Stimulated activated CD4-positive, alpha-beta T cell treated with anti-CD3 and anti-CD28 coated beads, Interleukin-1b, Interleukin-23, amount 100 ng/mL, for 1 hour (primary cell): ENCODE measurements around the gene MUS81.

ENCODE experiments used
- DNase-seq, 2 donors: peaks; one replicate each; pipeline ENCODE4 v3.0.0-alpha.2; 2020; ENCODE audit warnings: low read depth in 2 of 2

The MUS81 gene

DNA sequence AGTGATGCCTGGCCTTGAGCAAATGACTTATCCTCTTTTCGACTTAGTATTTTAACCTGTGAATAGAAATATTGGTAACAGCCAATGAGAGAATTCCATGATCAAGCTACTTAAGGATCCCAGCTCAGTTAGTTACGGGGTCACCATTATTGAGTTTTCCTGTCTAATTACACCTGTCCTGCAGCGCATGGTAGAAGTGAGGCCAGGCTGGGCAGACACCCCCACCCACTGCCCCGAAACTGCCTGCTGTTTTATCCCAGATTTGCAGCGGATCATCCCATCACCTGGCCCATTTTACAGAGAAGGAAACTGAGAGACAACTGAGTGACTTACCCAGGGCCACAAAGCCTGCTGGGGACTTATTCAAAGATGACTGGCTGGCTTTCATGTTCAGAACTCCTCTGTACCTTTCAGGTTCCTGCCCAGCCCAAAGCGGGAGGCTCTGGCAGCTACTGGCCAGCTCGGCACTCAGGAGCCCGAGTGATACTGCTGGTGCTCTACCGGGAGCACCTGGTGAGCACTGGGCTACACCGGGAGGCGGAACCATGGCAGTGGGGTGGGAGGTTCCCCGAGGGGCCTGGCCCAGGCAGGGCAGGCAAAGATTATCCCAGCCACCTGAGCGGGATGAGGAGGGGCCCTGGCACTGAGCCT is 1.4 kb downstream of the MUS81 start:
- DNase-seq = no peak

DNA sequence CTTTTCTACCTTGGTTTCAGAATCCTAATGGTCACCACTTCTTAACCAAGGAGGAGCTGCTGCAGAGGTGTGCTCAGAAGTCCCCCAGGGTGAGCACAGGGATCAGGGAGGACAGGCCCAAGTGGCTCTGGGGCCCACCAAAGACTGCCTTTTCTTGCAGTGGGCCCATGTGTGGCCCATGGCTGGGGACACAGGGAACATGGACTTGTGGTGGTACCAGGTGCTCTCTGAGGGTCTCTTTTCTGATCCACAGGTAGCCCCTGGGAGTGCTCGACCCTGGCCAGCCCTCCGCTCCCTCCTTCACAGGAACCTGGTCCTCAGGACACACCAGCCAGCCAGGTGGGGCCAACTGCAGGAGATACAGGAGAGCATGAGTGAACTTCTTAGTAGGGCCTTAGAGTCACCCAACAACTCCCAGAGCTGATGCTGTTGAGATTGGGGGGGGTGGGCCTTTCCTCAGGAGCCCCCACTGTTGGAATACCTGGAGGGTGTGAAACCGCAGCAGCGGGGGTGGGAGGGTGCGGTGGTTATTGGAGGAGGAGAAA is 2.0 kb downstream of the MUS81 start:
- DNase-seq = no peak

DNA sequence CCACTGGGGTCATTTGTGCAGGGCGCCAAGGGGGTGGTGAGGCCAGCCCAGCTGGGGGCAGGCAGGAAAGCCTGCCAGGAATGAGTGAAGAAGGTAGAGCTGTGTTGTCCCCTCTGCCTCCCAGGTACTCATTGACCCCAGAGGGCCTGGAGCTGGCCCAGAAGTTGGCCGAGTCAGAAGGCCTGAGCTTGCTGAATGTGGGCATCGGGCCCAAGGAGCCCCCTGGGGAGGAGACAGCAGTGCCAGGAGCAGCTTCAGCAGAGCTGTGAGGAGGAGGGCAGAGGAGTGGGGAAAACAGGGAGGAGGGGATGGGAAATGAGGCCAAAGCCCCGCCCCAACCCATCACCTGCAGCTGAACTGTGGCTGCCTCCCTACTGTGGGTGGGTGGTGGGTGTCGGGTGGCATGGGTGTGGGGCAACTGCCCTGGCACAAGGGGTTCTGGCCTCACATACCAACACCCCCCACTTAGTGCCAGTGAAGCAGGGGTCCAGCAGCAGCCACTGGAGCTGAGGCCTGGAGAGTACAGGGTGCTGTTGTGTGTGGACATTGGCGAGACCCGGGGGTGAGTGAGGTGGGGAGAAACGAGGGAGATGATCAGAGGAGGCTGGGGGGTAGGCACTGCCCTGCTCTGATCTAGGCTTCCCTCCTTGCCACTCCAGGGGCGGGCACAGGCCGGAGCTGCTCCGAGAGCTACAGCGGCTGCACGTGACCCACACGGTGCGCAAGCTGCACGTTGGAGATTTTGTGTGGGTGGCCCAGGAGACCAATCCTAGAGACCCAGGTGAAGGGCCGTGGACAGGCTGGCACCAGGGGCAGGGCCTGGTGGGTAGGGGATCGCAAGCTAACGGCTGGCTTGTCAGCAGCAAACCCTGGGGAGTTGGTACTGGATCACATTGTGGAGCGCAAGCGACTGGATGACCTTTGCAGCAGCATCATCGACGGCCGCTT is 3.0 kb downstream of the MUS81 start:
- no peak for DNase-seq

DNA sequence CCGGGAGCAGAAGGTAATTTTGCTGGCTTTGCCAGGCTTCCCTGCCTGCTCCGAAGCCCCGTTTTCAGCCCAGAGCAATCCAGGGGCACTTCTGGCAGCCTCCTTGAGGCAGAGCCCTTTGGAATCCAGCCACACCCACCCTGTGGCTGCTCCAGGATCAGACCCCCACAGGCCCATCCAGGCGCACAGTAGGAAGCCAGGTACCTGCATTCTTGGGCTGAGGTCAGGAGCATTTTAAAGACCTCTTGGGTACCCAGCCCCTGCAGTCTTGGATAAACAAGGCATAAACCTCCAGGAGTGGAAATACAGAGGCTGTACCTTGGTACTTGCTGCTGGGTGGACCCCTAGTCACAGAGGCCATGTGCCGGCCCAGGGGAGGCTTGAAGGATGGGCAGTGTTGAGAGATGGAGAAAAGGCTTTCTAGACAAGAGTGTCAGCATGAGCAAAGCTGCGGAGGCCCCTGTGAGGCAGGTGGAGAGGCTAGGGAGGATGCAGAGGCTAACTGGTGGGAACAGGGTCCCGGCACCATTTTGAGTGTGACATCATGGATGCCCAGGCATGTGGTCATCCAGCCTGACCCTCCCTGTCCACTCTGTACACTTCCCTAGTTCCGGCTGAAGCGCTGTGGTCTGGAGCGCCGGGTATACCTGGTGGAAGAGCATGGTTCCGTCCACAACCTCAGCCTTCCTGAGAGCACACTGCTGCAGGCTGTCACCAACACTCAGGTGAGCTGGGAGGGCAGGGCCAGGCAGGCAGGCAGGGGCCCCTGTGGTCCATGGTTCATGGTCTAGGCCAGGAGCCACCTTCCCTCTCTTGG is 3.9 kb downstream of the MUS81 start:
- DNase-seq = no peak

DNA sequence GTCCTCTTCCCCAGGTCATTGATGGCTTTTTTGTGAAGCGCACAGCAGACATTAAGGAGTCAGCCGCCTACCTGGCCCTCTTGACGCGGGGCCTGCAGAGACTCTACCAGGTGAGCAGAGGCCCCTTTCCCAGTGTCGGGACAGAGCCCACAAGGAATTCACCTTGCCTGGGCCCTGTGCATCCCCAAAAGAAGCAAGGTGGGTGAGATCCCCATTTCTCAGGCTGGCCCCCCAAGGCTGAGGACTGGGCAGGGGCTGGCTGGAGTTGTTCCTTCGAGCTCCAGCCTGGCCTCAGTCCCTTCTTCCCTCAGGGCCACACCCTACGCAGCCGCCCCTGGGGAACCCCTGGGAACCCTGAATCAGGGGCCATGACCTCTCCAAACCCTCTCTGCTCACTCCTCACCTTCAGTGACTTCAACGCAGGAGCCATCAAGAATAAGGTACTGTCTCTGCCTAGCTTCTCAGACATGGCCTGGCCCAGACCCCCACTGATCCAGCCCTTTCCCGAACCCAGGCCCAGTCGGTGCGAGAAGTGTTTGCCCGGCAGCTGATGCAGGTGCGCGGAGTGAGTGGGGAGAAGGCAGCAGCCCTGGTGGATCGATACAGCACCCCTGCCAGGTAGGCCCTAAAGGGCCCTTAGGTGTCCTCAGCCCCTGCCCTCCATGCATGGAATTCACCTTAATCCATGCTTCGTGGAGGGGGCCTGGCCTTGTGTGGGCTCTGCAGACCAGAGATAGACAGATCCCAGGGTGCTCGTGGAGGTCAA is 4.7 kb downstream of the MUS81 start:
- no peak for DNase-seq

DNA sequence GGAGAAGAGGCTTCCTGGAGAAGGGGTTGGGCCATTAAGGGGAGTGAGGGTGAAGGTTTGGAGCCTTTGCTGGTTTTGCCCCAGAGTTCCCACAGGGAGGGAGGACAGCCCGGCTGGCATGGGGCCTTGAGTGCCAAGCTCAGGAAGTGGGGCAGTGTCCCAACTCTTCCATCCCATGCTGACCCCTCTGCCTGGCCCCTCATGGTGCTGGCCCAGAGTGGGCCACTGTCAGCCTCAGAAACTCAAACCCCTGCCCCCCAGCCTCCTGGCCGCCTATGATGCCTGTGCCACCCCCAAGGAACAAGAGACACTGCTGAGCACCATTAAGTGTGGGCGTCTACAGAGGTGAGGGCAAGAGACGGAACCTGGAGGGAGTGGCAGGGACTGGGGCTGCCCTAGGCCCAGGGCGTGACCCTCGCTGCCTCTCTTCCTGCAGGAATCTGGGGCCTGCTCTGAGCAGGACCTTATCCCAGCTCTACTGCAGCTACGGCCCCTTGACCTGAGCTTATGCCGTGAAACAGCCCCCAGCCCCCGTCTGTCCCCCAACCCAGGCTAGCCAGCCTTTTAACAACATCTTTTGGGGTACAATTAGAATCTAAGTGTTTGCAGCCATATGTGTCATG is 5.4 kb downstream of the MUS81 start:
- no peak for DNase-seq

DNA sequence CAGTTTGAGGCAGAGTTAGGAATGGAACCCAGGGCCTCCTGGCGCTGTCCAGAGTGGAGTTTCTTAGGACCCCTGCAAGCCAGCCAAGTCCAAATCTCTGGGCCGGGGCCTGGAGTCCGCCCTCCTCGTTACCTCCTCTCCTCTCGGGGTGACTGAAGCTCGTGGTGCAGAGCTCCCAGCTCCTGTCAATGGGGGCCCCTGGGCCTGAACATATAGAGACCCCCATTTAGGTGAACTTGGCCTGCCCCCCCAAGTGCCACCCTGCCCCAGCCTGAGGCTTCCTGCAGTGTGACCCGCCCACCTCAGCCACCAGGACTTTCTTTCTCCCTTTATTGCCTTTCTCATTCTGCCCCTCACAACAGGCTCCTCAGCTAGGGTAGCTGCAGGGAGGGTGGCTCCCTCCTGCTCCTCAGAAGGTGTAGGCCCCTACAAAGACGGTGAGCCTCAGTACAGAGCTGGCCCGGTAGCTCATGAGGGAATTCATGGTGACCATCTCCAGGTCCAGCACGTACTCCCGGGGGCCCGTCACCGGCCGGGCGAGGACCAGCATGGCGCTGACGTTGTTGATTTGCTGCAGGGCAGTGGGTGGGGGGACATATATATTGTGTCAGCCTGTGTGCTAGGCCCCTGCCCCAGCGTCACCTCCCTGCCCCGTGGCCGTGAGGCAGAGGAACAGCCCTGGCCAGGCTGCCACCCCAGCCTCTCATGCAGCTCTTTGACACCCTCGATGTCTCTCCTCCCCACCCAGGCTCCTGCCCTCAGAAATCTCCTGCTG is 6.5 kb downstream of the MUS81 start:
- DNase-seq = no peak

DNA sequence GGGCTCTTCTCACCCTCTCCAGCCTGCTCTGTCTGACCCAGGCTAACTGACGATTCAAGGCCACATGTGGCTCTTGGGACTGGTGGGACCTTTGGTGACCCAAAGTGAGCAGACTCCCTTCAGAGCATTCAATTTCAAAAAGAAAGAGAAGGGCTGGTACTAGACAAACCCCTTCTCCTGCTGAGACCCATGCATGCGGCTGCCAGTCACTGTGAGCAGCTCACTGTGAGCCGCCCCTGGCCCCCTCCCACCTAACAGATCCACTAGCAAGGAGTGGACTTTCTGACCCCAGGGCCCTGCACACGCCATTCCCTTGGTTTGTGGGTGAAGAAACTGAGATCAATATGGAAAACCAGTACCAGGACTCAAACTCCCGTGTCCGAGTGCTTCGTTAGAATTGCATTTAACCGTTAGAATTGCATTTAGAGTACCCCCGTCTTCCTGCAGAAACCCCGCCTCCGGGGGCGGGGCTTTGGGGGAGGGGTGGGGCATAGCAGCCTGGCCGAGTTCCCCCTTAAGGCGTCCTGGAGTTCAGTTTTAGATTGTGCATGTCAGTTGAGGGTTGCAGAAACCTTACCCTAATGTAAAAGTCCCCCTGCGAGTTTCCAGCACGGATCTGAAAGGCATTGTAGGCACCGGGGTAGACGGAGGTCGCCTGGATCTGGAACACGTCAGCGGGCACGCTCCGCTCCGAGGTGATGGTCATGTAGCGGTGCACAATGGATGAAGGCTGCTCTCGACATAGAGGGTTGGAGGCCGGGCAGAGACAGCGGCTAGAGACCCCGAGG is 7.2 kb downstream of the MUS81 start:
- no peak for DNase-seq

DNA sequence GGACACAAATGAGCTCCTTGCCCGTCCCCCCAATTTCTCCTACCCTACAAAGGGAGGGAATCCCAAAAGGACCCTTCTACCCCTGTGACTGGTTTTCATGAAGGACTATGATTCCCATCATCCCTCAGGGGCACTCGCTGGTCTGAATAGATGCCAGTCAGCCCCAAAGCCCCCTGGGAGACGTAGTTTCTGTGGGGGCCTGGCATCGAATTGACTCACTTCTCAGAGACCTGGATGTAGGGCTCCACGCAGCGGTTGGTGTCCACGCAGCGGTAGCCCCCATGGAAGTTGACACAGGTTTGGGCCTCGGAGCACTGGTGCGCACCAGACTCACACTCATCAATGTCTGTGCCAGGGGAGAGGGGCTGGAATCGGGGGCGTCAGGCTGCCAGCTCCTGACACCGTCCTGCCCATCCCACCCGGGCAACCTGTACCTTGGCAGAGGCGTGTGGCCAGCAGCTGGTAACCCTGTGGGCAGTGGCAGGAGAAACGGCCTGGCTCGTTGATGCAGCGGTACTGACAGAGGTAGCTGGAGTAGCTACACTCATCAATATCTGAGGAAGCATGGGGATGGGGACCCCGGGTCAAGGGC is 7.9 kb downstream of the MUS81 start:
- DNase-seq = no peak

DNA sequence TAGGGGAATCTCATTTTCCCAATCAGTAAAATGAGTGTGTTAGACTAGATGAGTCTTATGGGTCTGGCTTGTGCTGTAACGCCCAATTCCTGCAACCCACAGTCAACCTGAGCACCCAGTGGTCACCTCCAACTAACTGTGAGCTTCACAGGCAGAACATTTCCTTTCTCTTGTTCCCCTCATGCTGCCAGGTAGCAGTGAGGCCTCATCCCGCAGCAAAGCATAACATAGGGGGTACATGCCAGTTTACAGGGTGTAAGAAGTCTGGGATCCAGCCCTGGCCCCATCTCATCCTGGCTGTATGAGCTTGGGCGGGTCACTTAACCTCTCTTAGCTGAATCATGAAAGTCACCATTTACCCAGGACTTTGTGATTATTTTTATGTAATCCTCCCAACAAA is 8.7 kb downstream of the MUS81 start:
- DNase-seq = no peak

DNA sequence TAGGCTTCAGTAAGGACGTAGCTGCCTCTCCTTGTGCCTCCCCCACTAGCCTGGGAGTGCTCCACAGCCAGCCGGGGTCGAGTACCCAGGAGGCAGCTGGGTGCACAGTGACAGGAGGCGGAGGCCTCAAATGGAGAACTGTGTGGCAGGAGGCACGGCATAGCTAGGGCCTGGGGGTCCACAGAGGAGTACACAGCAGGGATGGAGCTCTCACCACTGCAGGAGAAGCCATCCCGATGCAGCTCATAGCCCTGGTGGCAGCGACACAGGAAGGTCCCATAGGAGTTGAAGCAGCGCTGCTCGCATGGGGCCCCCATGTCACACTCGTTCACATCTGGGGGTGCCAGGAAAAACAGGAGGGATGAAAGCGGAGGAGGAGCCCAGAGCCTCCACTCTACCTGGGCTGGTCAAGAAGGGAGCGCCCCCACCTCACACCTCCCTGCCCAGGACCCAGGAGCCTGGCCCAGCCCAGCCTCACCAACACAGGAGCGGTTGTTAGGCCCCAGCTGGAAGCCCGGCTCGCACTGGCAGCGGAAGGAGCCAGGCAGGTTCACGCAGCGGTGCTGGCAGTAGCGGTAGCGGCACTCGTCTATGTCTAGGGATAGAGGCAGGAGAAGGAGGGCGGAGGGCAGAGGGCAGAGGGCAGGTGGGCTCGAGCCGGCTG is 9.5 kb downstream of the MUS81 start:
- DNase-seq = no peak

DNA sequence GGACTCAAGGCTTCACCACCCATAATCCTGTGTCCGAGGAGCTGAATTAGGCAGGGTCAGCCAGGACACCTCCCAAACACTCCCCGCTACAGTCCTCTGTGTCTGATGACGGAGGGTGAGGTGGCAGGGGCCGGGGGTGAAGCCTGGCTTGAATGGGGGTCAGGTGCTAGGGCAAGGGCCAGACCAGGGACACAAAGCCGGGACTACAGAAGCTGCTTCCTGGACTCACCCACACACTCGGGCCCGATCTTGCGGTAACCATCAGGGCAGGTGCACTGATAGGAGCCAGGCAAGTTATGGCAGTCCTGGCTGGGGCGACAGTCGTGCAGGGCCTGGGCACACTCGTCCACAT is 10.1 kb downstream of the MUS81 start:
- DNase-seq = no peak

DNA sequence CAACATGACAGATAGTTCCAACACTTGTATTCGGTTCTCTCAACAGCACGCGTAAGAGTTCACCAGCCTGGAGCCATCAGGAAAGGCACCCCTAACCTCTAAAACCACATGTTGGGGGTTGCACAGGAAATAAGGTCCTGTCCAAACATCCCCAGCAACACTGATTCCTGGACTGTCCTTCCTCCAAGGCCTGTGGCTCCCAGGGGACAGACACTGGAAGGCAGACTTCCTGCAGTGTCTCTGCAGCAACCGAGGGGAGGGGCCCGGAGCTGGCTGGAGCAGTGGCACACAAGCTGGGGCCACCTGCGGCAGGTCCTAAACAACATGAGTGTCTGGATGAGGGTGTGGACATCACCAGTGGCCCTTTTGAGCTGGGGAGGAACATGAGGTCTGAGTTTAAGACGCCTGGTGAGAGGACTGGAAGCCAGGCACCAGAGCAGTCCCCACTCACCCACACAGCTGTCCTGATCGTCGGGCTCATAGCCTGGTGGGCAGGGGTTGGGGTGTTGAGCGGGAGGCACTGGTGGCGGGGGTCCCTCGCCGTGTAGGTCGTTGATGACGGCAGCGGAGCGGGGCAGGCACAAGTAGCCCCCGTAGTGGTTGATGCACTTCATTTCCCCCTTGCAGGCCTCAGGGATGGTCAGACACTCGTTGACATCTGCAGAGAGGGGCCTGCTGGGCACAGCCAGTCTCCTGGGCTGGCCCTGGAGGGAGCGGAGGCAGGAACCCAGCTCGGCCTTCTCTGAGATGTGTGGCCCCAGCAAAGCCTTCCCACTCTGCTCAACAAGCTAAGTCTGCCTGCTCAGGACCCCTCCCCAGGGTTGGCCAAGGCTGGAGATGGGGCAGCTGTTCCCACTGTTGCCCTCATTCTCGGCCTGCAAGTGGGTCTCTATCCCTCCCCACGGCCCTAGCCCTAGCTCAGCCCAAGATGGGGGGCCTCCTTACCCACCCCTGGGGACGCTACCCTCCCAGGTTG is 10.8 kb downstream of the MUS81 start:
- no peak for DNase-seq

DNA sequence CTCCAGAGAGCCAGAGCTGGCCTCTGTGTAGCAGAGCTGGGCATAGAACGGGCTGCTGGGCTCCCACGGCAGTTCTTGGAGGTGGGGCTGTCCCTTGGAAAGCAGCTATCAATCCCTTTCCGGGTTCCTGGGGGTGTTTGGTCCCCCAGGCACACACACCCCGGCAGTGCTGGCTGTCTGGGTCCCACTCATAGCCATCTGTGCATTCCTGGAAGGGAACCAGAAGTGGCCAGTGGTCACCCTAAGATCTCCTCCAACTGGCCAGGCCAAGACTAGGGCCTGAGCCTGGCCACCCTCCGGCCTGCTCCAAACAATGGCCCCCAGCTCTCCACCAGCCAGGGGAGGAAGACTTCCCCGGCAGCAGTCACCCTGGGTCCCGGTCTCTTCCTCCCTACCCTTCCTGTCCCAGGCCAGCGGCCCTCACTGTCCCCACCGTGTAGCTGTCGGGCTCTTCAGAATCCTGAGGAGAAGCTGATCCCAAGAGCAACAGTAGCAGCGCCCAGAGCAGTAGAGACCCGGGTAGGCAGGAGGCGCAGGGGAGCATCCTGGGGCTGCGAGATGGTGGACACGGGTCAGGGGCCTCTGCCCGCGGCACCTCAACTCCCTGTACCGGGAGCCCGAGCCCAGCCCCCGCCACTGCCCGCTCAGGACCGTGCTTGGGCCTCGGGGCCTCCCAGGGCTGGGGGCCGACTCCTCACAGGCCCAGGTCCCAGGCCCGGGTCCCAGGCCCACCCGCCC is 11.7 kb downstream of the MUS81 start:
- DNase-seq = no peak

DNA sequence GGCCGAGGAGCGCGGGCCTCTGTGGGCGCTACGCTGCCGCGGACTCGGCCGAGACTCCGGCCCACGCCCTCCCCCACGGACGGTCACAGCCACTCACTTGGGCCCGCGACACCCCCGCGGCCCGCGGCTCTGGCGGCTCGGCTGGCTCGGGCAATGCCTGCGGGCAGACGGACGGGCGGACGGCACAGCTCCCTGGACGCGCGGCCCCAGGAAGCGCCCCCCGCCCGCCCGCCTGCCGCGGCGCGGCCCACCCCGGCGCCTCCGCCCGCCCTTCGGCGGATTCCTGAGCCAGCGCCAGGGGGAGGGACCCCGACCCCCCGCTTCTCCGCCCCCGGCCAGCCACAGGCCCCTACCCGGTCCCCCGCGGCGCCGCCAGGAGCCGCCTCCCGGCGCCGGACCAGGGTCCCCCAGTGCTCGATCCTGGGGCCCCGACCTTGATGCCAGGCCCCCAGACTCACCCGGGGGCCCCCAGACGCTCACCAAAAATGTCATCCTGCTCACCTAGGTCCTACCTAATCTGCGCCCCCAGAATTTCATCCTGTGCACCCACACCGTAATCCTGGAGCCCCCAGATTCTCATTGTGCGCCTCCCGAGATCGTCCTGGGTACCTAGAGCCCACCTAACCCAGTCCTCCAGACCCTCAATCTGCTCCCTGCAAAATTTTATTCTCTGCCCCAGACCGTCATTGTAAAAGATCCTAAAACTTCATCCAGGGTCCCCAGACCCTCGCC is 12.5 kb downstream of the MUS81 start, which contains the start of gene EFEMP2:
EFEMP2 (minus strand) TSS at position 215 of the 732 bp plus-strand sequence. CDS start 446 bp downstream, outside the sequence.
- DNase-seq = no peak
